ENCODE results near the gene IQSEC1.

IQSEC1 gene

DNA sequence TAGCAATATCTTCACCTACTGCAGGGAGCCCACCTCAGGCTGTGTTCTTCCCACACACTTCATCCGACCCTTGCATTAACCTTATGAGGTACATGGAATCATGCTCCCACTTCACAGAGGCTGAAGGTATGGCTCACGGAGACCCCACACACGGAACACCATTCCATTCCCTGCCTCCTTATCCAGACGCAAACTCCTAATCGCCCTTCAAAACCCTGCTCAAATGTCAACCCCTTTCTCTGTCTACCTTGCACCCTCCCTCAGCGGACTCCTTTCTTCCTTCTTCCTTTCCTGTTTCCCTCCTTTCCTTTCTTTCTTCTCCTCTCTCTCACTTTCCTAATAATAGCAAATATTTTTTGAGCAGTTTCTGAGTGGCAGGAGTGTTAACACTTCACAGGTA lies 23.8 kb downstream of the IQSEC1 start:
- no peak for DNase-seq (ENCODE audit: low read depth)

DNA sequence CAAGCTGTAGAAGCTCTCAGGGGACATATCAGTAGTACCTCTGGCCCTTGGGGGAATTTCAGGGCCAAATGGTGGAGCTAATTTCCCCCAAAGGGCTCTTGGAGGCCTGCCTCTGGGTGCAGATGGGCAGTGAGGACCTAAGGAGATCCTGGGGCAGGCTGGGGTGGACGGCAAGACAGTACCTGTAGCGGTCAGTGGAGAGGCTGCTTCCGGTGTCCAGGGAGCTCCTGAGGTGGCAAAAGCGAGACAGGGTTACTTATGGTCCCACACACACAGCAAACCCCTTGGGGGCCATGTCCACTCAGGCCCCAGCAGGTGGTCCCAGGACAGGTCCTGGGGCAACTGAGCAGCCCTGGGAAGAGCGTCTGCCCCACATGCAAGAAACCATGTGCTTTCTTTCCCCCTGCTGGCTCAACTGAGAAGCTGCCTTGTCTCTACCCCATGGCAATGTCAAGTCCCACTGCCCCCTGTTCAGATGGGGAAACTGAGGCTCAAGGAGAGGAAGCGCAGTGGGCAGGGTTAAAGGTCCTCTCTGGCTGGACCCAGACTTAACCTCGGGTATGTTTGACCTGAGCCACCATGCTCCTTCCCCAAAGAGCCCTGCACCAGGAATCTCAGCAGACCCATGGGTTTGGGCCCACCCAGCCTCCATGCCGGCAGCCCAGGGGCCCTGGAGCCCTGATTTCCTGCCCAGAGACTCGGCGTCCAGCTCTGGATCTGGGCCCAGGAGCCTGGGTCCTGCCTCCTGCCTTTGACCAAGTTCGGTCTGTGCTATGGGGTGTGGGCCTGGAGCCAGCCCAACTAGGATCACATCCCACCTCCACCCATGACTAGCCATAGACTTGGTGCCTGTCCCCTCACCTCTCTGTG lies 25.7 kb downstream of the IQSEC1 start:
- no peak for DNase-seq (ENCODE audit: low read depth)

DNA sequence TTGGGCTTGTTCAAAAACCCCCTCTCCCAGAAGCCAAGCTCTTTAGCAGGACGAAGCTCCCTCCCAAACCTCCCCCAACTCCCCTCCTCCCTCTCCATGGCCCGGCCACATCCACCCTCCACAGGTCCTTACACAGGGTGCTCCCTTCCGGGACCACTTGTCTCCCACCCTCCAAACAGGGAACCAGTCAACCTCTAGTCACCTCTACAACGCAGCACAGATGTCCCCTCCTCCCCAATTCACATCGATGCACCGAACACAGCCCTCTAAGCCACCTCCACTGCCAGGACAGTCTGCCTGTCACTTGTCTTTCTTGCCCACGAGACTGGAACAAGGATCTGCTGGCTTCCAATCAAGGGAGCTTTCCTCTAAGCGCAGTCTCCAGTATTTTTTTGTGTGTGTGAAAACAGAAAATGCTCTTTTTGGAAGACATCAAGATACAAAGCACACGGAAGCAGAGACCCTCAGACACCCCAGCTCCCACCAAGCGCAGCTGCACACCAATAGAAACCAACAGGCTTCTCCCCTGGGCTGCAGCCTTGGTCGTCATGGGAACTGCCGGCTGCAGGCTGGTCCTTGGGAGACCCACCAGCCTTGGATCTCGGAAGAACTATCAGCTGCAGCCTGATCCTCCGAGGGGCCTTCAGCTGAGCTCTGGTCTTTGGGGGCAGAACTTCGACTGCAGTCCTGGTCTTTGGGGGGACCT lies 26.5 kb downstream of the IQSEC1 start:
- DNase-seq (ENCODE audit: low read depth), result no peak

DNA sequence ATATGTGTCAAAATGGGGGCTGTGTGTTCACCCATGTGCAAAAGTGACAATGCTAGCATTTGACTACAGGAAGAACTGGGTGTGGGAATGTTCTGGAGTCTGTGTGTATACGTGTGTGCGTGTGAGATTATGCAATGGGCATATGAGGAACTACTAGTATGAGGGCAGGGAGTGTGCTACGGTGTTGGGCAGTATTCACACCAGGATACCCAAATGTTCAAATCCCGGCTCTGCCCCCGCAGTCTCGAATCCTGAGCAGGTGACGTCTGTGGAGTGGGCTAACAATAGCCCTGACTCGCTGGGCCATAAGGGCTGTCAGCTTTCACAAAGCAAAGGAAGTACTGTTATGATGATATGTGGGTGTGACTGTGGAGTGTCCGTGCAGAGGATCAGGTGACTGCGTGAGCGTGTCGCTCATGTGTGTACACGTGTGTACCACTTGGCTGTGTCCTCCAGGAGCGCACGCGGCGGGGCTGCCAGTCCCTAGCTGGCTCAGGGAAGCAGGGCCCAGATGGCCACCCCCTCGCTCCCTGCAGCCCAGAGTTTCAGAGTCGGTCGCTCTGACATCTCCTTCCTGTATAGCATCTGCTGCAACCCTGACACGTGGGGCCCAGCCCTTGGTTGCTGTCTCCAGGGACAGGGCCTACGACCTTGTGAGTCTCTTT lies 27.2 kb downstream of the IQSEC1 start:
- DNase-seq (ENCODE audit: low read depth), result no peak

DNA sequence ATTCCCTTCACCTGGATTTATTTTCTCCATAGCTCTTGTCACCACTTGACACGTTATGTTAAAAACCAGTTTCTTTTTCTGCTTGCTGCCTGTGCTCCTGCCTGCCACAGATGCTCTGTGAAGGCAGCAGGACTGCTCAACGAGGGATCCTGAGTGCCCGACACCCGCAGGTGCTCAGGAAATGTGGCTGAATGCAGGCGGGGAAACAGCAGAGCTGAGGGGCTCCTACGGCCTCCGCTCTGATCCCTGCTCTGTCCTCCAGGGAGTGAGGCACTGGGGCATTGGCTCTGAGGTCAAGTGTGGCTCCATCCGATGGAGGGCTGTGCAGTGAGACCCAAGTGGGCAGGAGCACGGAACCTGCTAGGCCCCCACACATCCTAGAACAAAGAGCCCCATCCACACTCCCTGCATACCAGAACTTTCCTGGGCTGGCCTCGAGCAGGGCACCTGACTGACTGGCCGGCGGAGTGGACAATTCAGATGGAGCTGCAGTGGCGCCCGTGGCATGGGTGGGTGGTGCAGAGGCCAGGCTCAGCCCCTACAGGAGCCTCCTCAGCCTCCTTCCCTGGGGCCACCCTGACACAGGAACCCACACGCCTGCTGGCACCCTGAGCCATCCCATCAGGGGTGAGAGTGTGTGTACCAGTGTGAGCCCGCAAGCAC lies 27.9 kb downstream of the IQSEC1 start:
- DNase-seq (ENCODE audit: low read depth), result no peak

DNA sequence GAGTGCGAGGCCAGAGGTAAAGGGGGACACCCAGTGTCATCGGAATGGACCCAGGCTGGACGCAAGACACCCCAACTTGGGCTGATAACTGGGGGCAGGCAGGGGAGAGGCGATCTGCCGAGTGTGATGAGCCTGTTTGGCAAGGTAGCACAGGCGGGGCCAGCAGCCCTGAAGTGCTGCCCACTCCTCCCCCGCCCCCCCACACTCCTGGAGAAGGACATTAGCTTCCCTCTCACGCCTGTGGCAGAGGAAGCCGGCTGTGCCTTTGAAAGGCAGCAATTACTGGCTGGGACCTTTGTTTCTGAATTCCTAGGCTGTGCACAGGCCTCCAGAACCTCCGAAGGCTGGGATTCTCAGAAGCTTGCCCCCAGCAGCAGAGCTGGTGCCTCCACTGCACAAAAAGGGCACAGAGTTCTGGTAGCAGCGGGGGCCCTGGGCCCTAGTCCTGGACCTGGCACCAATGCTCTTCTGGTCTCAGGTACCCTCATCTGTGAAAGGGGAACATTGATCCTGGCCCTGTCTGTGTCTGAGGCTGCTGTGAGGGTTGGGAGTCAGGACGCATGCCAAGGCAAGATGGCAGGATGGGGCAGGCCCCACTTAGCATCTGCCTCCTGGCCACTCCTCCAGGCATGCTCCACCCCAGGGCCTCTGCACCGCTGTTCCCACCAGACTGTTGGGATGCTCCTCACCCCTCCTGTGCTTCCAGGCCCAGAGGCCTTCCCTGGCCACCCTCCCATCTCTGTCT lies 28.6 kb downstream of the IQSEC1 start:
- DNase-seq (ENCODE audit: low read depth), result no peak

DNA sequence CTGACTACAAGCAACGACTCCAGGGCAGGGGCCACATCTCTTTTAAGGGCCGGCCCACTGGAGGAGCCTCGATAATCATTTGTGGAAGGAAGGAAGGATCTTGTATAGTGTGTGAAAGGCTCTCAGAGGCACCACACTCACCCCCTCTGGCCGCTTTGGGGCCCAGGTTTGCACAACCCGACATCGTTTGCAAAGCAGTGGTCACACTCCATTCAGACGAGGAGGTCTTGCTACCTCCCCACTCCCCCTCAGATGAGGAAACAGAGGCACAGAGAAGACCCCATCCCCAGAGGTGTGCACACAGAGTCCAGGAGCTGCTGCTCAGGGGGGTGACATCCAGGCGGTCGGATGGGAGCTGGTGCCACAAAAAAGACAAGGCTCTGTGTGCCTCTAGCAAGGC lies 29.6 kb downstream of the IQSEC1 start:
- DNase-seq (ENCODE audit: low read depth), result no peak

DNA sequence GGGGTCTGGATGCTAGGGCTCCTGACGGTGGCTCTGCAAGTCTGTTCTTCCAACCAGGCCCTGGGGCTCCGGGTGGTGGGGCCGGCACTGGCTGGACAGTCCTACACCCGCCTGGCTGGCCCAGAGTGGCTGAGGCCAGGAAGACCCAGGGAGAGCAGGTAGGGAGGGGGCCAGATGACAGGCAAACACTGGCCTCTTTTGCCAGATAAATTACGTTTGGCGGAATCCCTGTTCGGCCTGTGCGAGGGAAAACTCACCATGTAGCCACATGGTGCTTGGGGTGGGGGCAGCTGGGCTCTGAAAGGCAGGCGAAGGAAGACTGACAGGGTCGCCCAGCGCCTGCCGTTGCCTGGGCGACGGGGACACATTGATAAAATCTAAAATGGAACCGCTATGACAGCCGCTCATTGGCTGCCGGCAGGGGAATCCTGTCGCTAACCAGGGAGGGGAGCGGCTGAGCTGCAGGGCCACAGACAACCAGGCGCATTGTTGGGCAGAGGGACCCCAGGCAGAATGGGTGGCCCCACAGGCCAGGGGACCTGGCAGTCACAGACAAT lies 30.4 kb downstream of the IQSEC1 start:
- DNase-seq (ENCODE audit: low read depth), result no peak

DNA sequence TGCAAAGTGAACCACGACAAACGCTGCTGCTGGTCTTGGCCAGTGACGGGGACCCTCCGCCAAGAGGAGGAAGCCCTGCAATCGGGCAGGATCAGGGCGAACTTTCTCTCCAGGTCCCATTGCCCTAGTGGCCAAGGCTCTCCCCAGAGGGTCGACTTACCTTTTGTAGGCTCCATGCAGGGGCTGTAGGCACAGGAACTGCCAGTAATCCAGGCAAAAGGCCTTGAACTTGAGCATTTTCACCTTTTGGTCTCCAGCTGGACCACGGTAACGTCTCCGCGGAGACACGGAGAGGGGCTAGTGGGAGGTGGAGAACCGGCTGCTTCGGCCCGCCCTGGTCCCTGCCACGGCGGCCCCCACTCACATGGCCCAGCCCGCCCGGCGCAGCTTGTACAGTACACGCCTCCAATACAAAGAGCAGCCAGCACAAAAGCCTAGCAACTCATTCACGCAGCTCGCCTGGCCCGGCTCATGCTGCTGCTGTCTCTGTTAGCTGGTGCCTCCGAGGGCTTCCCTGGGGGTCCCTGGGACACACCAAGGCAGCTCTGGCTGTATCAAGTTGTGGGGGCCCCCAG lies 31.0 kb downstream of the IQSEC1 start:
- DNase-seq (ENCODE audit: low read depth), result no peak

DNA sequence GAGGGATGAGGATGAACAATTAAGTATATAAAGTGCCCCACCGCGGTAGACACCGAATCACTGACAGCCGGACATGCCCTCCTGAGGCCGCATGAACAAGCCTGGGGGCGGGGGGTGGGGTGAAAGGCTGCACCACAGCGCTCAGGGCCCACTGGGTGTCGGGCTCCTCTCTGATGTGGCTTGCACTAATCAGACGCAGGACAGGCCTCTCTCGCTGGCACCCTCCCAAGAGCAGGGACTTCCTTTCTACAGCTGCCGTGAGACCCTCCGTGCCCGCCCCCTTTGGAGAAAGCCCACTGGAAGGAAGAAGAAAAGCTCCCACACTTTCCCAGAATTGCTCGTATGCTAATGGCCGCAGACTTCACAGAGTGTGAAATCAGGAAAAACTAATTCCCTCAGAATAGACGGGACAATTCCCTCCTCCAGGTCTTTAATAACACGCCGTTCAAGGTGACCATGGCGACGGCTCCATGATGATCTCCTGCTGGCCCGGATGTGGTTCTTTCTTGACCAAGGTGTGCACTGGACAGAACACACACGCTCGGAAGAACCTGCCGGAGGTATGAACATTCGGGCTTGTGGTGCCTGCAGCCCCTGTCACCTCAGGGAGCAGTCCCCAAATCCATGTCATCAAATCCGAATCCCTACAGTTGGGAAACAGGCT lies 32.0 kb downstream of the IQSEC1 start:
- no peak for DNase-seq (ENCODE audit: low read depth)

DNA sequence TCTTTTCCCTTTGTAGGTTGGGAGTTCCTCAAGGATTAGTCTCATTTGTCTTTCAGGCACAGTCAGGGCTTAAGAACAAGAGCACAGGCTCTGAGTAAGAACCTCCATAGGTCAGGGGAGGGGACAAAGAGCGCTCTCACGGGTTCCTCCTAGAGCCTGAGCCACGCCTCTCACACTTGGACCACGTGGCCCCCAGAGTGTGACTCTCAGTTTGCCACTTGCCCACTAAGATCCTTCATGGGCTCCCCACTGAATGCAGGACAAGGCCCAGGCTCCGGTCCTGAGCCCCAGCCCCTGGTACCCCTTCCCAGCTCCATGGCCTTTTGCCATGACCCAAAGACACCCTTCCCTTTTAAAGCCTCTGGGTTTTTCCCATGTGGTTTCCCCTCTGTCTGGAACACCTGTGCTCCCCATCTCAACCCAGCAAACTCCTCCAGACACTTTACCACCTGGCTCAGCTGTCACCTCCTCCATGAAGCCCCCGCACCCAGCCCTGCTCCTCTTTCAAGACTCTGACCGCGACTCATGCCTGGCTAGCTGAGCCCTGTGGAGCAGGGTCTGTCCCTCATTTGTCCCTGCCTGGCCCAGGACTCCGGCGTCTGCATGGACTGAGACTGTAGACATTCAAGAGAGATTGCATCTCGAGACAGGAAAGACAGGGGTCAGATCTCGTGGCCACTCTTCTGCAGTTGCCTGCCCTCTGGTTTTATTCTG lies 32.7 kb downstream of the IQSEC1 start:
- no peak for DNase-seq (ENCODE audit: low read depth)

DNA sequence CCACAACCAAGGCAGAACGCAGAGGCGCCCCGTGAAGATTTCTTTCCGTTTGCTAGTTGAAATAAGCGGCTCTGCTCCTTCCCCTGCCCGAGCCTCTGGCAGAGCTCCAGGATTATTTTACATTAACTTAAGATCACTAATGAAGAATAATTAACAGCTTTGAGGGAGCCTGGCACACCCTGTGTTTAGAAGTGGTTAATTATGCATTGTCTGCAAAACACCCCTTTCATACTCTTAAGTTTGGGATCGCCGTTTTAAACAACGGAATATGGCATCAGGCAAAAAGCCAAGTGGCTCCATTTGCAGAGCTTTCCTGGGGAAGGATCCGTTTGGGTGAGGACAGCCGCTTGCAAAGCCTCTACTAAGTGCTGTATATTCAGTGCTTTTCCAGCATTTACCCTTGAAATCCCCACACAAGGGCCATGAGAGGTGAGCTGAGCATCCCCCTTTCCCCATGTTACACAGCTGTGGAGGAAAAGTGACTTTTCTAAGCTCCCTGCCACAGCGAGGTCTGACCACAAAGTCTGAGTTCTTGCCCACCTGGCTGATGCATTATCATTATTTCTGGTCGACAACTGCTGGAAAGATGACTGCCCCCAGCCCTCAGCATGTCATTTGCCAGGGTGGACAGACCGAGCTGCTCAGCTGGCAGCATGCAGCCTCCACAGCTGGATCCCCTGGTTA lies 33.9 kb downstream of the IQSEC1 start:
- DNase-seq (ENCODE audit: low read depth), result no peak

DNA sequence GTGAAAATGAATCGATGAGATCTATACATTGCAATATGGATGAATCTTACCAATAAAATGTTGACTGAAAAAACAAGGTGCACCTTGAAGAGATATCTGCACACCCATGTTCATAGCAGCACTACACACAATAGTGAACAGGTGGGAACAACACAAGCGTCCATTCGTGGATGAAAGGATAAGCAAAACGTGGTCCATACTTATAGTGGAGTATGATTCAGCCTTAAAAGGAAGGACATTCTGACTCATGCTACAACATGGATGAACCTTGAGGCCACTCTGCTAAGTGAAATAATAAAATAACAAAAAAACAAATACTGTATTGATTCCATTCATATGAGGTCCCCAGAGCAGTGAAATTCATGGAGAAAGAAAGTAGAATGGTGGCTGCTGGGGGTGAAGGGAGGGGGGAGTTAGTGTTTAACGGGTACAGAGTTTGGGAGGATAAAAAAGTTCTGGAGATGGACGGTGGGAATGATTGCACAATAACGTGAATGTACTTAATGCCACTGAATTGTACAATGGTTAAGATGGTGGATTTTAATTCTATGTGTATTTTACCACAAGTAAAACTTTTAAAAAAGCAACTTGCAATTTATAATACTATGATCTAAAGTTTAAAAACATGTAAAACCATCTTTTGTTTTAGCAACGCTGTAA lies 35.6 kb downstream of the IQSEC1 start:
- no peak for DNase-seq (ENCODE audit: low read depth)

DNA sequence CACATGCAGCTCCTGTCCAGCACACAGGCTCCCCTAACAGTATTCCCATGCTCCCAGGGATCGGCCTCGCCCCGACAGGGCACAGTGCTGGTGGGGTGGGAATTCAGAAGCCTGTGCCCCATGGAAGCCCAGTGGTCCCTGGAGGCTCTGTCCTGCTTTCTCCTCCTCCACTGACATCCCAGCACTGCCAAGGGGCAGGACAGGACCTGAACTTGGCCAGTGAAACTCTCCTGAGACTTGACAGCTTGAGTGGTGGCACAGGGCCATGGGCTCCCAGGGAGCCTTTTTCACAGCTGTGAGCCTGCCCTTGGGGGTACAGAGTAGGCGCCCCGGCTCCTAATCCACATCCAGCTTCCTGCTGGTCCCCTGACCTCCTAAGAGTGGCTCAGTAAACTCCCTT lies 38.4 kb downstream of the IQSEC1 start:
- no peak for DNase-seq (ENCODE audit: low read depth)

DNA sequence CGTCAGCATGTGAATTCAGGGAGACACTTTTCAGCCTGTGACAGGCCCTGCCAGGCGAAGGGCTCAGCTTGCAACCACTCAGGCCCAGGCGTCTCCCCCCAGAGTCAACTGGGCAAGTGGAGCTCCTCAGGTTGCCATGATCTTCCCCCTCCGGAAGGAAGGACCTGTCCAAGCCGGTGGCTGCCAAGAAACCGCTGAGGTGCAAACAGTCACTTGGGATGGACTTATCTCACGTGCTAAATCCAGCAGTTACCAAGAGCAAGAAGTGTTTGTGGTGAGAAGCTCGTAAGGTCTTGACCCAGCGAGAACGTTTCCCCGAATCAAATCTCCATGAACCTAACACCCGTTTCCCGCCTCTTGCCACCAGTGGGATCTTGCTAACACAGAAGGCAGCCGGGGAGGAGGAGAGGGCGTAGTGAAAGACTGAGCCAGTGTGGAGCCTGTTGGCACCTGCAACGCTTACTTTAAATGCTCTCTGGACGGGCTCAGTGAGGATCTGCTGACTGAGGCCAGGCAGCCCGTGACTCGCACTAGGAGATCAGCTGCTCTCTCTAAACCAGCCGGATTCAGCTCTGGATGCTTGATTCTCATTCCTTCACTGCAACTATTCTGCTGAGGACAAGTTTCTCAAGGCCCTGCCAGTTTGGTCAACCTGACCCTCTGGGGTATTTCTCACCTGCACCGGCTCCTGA lies 39.0 kb downstream of the IQSEC1 start:
- no peak for DNase-seq (ENCODE audit: low read depth)

DNA sequence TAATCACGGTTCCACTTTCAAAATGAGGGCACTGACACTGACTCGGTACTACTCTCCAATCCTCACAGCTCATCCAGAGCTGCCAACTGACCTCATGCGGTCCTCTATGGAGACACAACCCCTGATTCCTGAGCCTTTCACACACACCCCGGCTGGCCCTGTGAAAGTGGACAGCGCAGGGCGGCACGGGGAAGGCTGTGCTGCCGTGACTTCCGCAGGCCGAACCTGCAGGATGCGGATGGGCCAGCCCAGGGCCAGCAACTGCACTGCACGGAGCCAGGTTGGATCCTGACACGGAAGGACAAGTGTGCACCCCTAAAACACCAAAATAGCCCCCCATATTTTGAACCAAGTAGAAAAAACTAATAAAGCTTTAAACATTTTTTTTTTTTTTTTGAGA lies 41.0 kb downstream of the IQSEC1 start:
- no peak for DNase-seq (ENCODE audit: low read depth)

DNA sequence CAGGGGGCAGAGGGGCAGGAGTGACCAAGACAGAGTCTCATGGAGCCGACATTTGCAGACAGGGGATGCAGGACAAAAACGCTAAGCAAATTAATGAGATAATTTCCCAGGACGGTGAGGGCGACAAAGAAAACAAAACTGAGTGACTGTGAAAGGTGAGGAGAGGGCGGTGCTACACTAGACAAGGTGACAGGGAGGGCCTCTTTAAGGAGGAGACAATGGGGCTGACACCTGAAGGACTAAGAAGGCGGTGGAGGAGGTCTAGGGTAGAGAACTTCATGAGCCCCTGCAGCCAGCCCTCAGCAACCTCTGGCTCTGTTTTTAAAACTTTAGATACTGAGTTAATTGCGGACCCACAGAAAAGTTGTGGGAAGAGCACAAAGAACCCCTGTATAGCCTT lies 41.6 kb downstream of the IQSEC1 start:
- no peak for DNase-seq (ENCODE audit: low read depth)

DNA sequence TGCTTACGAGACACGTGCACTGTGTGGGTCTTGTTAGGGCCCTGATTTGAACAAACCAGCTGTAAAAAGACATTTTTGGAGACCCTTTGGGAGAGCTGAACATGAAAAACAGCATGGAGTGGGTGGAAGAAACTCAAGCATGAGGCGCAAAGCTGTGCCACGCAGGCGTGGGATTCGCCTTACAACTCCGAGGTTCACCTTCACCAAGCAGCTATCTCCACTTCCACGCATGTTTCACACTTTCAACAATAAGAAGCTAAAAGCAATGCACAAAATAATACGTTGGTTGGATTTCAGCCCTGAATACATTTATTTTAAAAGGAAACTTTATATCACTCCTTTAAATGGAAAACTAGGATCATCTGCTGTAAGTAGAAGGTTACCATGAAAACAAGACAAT lies 42.5 kb downstream of the IQSEC1 start:
- DNase-seq (ENCODE audit: low read depth), result no peak
